A673 (cell line): ENCODE measurements around the gene CD6. TPM values are rescaled to one million over a fixed set of nuclear protein-coding genes. Genes with fewer than 3 reads are reported as not detected.

Source experiments
- BruUV-seq: library from RNA; stranded (reverse); fragments of 400-500 nt; replicated peaks from 2 replicates; lab custom pipeline; 2021; lab: Mats Ljungman, UMichigan
- CTCF ChIA-PET: fragments of 300-600 bp; sonication (Branson Sonifier 250); formaldehyde crosslinking; loops from one replicate; lab custom pipeline; 2022; ENCODE audit warnings: antibody characterized with exemption; lab: Charles Lee
- POLR2A ChIA-PET: fragments of 300-600 bp; sonication (Branson Sonifier 250); formaldehyde crosslinking; loops from one replicate; lab custom pipeline; 2022; ENCODE audit warnings: antibody characterized with exemption; ENCODE audit not compliant: low non-redundant PET; lab: Charles Lee
- DNase-seq: peaks from one replicate; pipeline ENCODE4 v3.0.0-alpha.2; 2015; ENCODE audit warnings: low spot score
- H3K27ac ChIP-seq: fragments of 200-600 bp; sonication (generic); 2 replicates; pipeline ENCODE4 v1.5.1; 2016; ENCODE audit warnings: mixed run types, low read depth, mild to moderate bottlenecking, mixed read lengths, antibody characterized with exemption, low read length; ENCODE audit not compliant: poor library complexity, severe bottlenecking
- H3K27me3 ChIP-seq: fragments of 200-600 bp; sonication (generic); replicated peaks from 2 replicates; pipeline ENCODE4 v1.6.1; 2017; ENCODE audit warnings: mixed run types, low read depth, mild to moderate bottlenecking, mixed read lengths, antibody characterized with exemption, low read length; ENCODE audit not compliant: insufficient read depth, poor library complexity
- H3K36me3 ChIP-seq: fragments of 200-600 bp; sonication (generic); 2 replicates; pipeline ENCODE4 v1.6.1; 2016; ENCODE audit warnings: mixed run types, mild to moderate bottlenecking, mixed read lengths, antibody characterized with exemption, low read length; ENCODE audit not compliant: insufficient read depth, poor library complexity, severe bottlenecking
- H3K4me1 ChIP-seq: fragments of 200-600 bp; sonication (generic); 2 replicates; pipeline ENCODE4 v1.6.1; 2017; ENCODE audit warnings: mixed run types, mild to moderate bottlenecking, mixed read lengths, antibody characterized with exemption, low read length; ENCODE audit not compliant: insufficient read depth, poor library complexity, severe bottlenecking
- H3K4me3 ChIP-seq: fragments of 200-600 bp; sonication (generic); 2 replicates; pipeline ENCODE4 v1.5.1; 2016; ENCODE audit warnings: low read depth, mixed run types, mild to moderate bottlenecking, mixed read lengths, low read length; ENCODE audit not compliant: poor library complexity, severe bottlenecking
- H3K9me3 ChIP-seq: fragments of 200-600 bp; sonication (generic); 2 replicates; pipeline ENCODE4 v1.6.1; 2016; ENCODE audit warnings: mixed run types, low read depth, mild to moderate bottlenecking, mixed read lengths, antibody characterized with exemption, low read length; ENCODE audit not compliant: poor library complexity, severe bottlenecking
- CTCF ChIP-seq: fragments of 300-800, 200-600 bp; sonication (generic); conservative IDR thresholded peaks from 2 replicates; pipeline ENCODE4 v1.5.1; 2017; ENCODE audit warnings: low read depth, mild to moderate bottlenecking, antibody characterized with exemption, low read length, moderate library complexity, mixed read lengths
- EZH2 ChIP-seq: fragments of 200-600 bp; sonication (generic); IDR thresholded peaks from 2 replicates; pipeline ENCODE4 v1.6.1; 2017; ENCODE audit warnings: borderline replicate concordance, low read depth, mild to moderate bottlenecking, mixed read lengths, antibody characterized with exemption, low read length; ENCODE audit not compliant: poor library complexity, severe bottlenecking
- intact Hi-C: fragments of 100-400 bp; cut with micrococcal nuclease; formaldehyde crosslinking; loops from one replicate; pipeline ENCODE4 v1.10.0; 2022; ENCODE audit not compliant: unreplicated experiment
- total RNA-seq: library from RNA; stranded (reverse); gene quantifications from 2 replicates; pipeline ENCODE4 v1.2.3, GENCODE V29; 2021

The CD6 gene
- total RNA-seq, 1 experiment from 2014 or later = not detected

GRCh38 chr11:61056571-61056970 is 85.1 kb downstream of the CD6 start:
- Histone ChIP-seq H3K27ac (no peak overlapping the region), H3K27me3 (no peaks in the 10 kb centered on the region), H3K36me3 (no peaks in the 10 kb centered on the region), H3K9me3 (no peaks in the 10 kb centered on the region), H3K4me1 (no peaks in the 10 kb centered on the region), H3K4me3 (no peak overlapping the region)
- no peak for DNase-seq
- ChIA-PET CTCF (no interaction called here), POLR2A (no interaction called here)
- BruUV-seq = no TSS peak
- intact Hi-C loops = no loop called here
- TF ChIP-seq CTCF (no peak), EZH2 (no peak)

- Histone ChIP-seq H3K4me1 (no peaks in the 10 kb centered on the region), H3K27ac (no peak overlapping the region), H3K9me3 (no peaks in the 10 kb centered on the region), H3K27me3 (no peaks in the 10 kb centered on the region), H3K36me3 (no peaks in the 10 kb centered on the region), H3K4me3 (no peak overlapping the region)
- ChIA-PET POLR2A (no interaction called here), CTCF (no interaction called here)
- no peak for DNase-seq
- TF ChIP-seq EZH2 (no peak), CTCF (no peak)
- no TSS peak for BruUV-seq
- intact Hi-C loops = no loop called here
Observed at GRCh38 chr11:61056981-61057380, 85.5 kb downstream of the CD6 start.

- Histone ChIP-seq H3K4me3 (no peak overlapping the region), H3K9me3 (no peaks in the 10 kb centered on the region), H3K27me3 (no peaks in the 10 kb centered on the region), H3K4me1 (no peaks in the 10 kb centered on the region), H3K36me3 (no peaks in the 10 kb centered on the region), H3K27ac (no peak overlapping the region)
- TF ChIP-seq EZH2 = no peak
- TF ChIP-seq CTCF = no peak
- ChIA-PET CTCF (no interaction called here), POLR2A (no interaction called here)
- no peak for DNase-seq
- no TSS peak for BruUV-seq
- intact Hi-C loops = no loop called here
Observed at GRCh38 chr11:61057615-61058014, 86.1 kb downstream of the CD6 start.
